Measurements from ENCODE around the gene SERPINA4.

GRCh38 chr14:94532447-94532846 lies 28.8 kb upstream of the SERPINA4 start:
- no peak for TF ChIP-seq POLR2AphosphoS5 (IDR thresholded peaks at IDR 0.05; ENCODE audit: low read depth, low read length)
- no peak for TF ChIP-seq TAF1 (IDR thresholded peaks at IDR 0.05; ENCODE audit: borderline replicate concordance, insufficient read depth, low read length)

All from PFSK-1 (cell line).